Measurements from ENCODE around the gene ZNF385B.

- TF ChIP-seq POLR2AphosphoS5 (IDR thresholded peaks at IDR 0.05) (no peak), POLR2A (IDR thresholded peaks at IDR 0.05) (no peak), CTCF (IDR thresholded peaks at IDR 0.05) (no peak), EP300 (IDR thresholded peaks at IDR 0.05) (no peak)
Measured at GRCh38 chr2:179553382-179553781, 308.0 kb downstream of the ZNF385B start.

Measured in stomach (tissue), 4 donors.